Liver (tissue), 9 donors: ENCODE data around the gene NLGN1. TPM values are rescaled to one million over a fixed set of nuclear protein-coding genes. Genes with fewer than 3 reads are reported as not detected.

Experiments
- DNase-seq: peaks from one replicate; pipeline ENCODE4 v3.0.0-alpha.2; 2017; ENCODE audit warnings: low spot score
- H3K27ac ChIP-seq, 2 donors: one replicate each; pipeline ENCODE4 v1.7.0; 2013; ENCODE audit warnings: inconsistent platforms in 2 of 2, low read length in 2 of 2, control low read depth in 1 of 2, low read depth in 1 of 2, mild to moderate bottlenecking in 1 of 2
- H3K27me3 ChIP-seq, 4 donors: one replicate each; pipeline versions ENCODE4 v1.6.1 to v1.7.0; 2013; ENCODE audit warnings: low read length in 3 of 4, inconsistent platforms in 1 of 4, mild to moderate bottlenecking in 1 of 4, moderate library complexity in 1 of 4; ENCODE audit not compliant: control insufficient read depth in 4 of 4, insufficient read depth in 4 of 4
- H3K36me3 ChIP-seq, 4 donors: one replicate each; pipeline versions ENCODE4 v1.6.1 to v1.7.0; 2013; ENCODE audit warnings: low read length in 3 of 4, mild to moderate bottlenecking in 3 of 4, low read depth in 1 of 4, moderate library complexity in 1 of 4; ENCODE audit not compliant: control insufficient read depth in 4 of 4, insufficient read depth in 3 of 4
- H3K4me1 ChIP-seq, 4 donors: one replicate each; pipeline versions ENCODE4 v1.6.1 to v1.7.0; 2013; ENCODE audit warnings: low read length in 3 of 4, mild to moderate bottlenecking in 3 of 4, moderate library complexity in 1 of 4; ENCODE audit not compliant: control insufficient read depth in 4 of 4, insufficient read depth in 4 of 4
- H3K4me3 ChIP-seq, 3 donors: one replicate each; pipeline versions ENCODE4 v1.6.1 to v1.7.0; 2013; ENCODE audit warnings: low read length in 3 of 3, control low read depth in 1 of 3, low read depth in 1 of 3, mild to moderate bottlenecking in 1 of 3
- H3K9ac ChIP-seq, 2 donors: one replicate each; pipeline ENCODE4 v1.7.0; 2013; ENCODE audit warnings: low read length in 2 of 2, mild to moderate bottlenecking in 2 of 2, moderate library complexity in 2 of 2, control low read depth in 1 of 2, low read depth in 1 of 2
- H3K9me3 ChIP-seq, 4 donors: one replicate each; pipeline versions ENCODE4 v1.6.1 to v1.7.0; 2013; ENCODE audit warnings: low read length in 3 of 4; ENCODE audit not compliant: control insufficient read depth in 4 of 4
- ATF3 ChIP-seq: IDR thresholded peaks from 2 replicates; pipeline ENCODE4 v1.6.1; 2016; ENCODE audit warnings: antibody characterized with exemption
- EGR1 ChIP-seq, 2 donors: IDR thresholded peaks; 2 replicates each; pipeline ENCODE4 v1.6.1; 2016 to 2018; ENCODE audit warnings: antibody characterized with exemption in 2 of 2, low read depth in 2 of 2
- FOXA1 ChIP-seq: IDR thresholded peaks from 2 replicates; pipeline ENCODE4 v1.6.1; 2016; ENCODE audit warnings: antibody characterized with exemption
- FOXA2 ChIP-seq: IDR thresholded peaks from 2 replicates; pipeline ENCODE4 v1.6.1; 2016; ENCODE audit warnings: antibody characterized with exemption
- GABPA ChIP-seq, 2 donors: IDR thresholded peaks in 1 of 2; conservative IDR thresholded peaks in 1 of 2; 2 replicates each; pipeline ENCODE4 v1.6.1; 2016; ENCODE audit warnings: antibody characterized with exemption in 2 of 2, mild to moderate bottlenecking in 1 of 2, moderate library complexity in 1 of 2
- HNF4A ChIP-seq, 2 donors: conservative IDR thresholded peaks; 2 replicates each; pipeline ENCODE4 v1.6.1; 2016; ENCODE audit warnings: antibody characterized with exemption in 2 of 2, mild to moderate bottlenecking in 2 of 2
- HNF4G ChIP-seq: IDR thresholded peaks from 2 replicates; pipeline ENCODE4 v1.6.1; 2016; ENCODE audit warnings: antibody characterized with exemption
- JUND ChIP-seq, 2 donors: IDR thresholded peaks; 2 replicates each; pipeline ENCODE4 v1.6.1; 2016; ENCODE audit warnings: antibody characterized with exemption in 2 of 2
- NR2F2 ChIP-seq: IDR thresholded peaks from 2 replicates; pipeline ENCODE4 v1.6.1; 2016; ENCODE audit warnings: antibody characterized with exemption
- RAD21 ChIP-seq, 2 donors: IDR thresholded peaks; 2 replicates each; pipeline ENCODE4 v1.6.1; 2016; ENCODE audit warnings: antibody characterized with exemption in 2 of 2, mild to moderate bottlenecking in 2 of 2
- RXRA ChIP-seq, 2 donors: IDR thresholded peaks; 2 replicates each; pipeline ENCODE4 v1.6.1; 2017 to 2018; ENCODE audit warnings: antibody characterized with exemption in 2 of 2, mild to moderate bottlenecking in 1 of 2
- SP1 ChIP-seq: IDR thresholded peaks from 2 replicates; pipeline ENCODE4 v1.6.1; 2018; ENCODE audit warnings: antibody characterized with exemption, mild to moderate bottlenecking
- TAF1 ChIP-seq: conservative IDR thresholded peaks from 2 replicates; pipeline ENCODE4 v1.6.1; 2016; ENCODE audit warnings: antibody characterized with exemption, mild to moderate bottlenecking
- YY1 ChIP-seq: IDR thresholded peaks from 2 replicates; pipeline ENCODE4 v1.6.1; 2016; ENCODE audit warnings: antibody characterized with exemption, mild to moderate bottlenecking
- ZBTB33 ChIP-seq: IDR thresholded peaks from 2 replicates; pipeline ENCODE4 v1.6.1; 2016; ENCODE audit warnings: antibody characterized with exemption
- WGBS: extraction: QIAGEN DNeasy Blood & Tissue Kit; methylation state at CpG from one replicate; pipeline ENCODE4 v1.1.7; 2013; 5-methylcytosine and 5-hydroxymethylcytosine counted together
- polyA plus RNA-seq, 2 donors: library from polyadenylated mRNA; stranded (reverse) in 1 of 2; unstranded in 1 of 2; fragments of 200-250 nt in 1 of 2; fragments of >200 nt in 1 of 2; fragmentation: Nextera tagmentation in 1 of 2; extraction: Ambion mirVana in 1 of 2; gene quantifications; one replicate each; pipeline versions ENCODE4 v1.2.1 to v1.2.3, GENCODE V29; 2013 to 2015
- total RNA-seq, 2 donors: library from RNA; depleted of rRNA; stranded (reverse); fragments of >200 nt; gene quantifications; one replicate each; pipeline ENCODE4 v1.2.3, GENCODE V29; 2014
- TF ChIP-seq, protein P1 (sequence below): IDR thresholded peaks from 2 replicates; pipeline ENCODE4 v1.6.1; 2016; ENCODE audit warnings: antibody characterized with exemption
- TF ChIP-seq, protein P2 (sequence below): fragments of 150-350 bp; IDR thresholded peaks from 2 replicates; pipeline ENCODE4 v1.5.1; 2017; ENCODE audit warnings: improper control_type of control experiment, low read depth, low read length; ENCODE audit not compliant: missing input control
- TF ChIP-seq, protein P3 (sequence below): IDR thresholded peaks from 2 replicates; pipeline ENCODE4 v1.6.1; 2016; ENCODE audit warnings: antibody characterized with exemption, mild to moderate bottlenecking
- donor health status: healthy.
- donor health status: healthy.
- donor health status: healthy.
- donor health status: healthy.
- donor health status: healthy.

Gene NLGN1
- total and polyA plus RNA-seq, 4 donors, result 0.02 to 0.67 (median 0.37) TPM; not detected in 1

DNA sequence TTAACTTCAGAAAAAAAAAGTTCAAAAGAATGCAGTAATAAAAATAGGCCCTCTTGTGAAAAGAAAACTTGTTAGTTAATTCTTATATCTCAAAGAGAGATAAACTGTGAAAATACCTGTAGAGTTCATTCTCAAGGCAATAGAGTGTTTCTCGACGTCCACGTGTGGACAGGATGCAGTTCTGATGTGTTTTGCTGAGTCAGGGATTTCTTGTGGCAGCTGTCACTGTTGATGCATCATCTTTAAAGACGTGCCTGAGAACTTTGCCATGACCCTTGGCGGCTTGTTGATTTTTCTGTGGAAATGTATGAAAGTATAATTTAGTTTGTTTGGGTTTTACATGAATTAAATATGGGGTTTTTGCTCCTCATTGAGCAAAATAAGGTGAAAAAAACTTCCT, 702.2 kb downstream of the NLGN1 start:
- no peaks in the 10 kb centered on the region for H3K9me3 ChIP-seq
- 84% methylated on average over 5 of the region's 5 CpGs for WGBS
- no peaks in the 10 kb centered on the region for H3K27me3 ChIP-seq
- no peak for TF ChIP-seq ATF3
- no peak for TF ChIP-seq NR2F2
- TF ChIP-seq HNF4A (conservative IDR thresholded peaks at IDR 0.05), result no peak
- TF ChIP-seq RAD21 (IDR thresholded peaks at IDR 0.05), result no peak
- no peak for TF ChIP-seq SP1
- no peak for TF ChIP-seq RXRA (IDR thresholded peaks at IDR 0.05)
- TF ChIP-seq JUND (IDR thresholded peaks at IDR 0.05), result no peak
- no peak for DNase-seq
- H3K9ac ChIP-seq, result no peak overlapping the region
- H3K36me3 ChIP-seq, result no peaks in the 10 kb centered on the region
- no peak overlapping the region for H3K27ac ChIP-seq
- H3K4me3 ChIP-seq, result no peak overlapping the region
- no peaks in the 10 kb centered on the region for H3K4me1 ChIP-seq

DNA sequence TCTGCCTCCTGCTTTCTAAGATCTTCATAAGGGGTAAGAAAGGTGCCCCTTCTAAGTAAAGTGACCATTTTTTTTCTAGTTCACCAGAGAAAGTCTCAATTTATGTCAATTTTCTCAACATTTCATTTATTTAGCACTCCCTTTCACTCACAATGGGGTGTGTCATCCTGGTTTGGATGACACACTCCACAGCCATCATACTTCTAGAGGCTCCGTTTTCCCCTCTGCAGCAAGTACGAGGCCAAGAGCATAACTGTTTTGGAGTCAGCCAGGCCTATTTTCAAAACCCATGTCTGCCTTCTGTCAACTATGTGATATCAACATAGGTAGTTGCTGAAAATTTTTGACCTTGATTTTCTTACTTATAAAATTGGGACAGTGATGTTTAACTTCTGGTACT, 703.2 kb downstream of the NLGN1 start:
- H3K9ac ChIP-seq, result no peak overlapping the region
- no peaks in the 10 kb centered on the region for H3K27me3 ChIP-seq
- WGBS, result 91% methylated on average over 2 of the region's 2 CpGs
- H3K36me3 ChIP-seq, result no peaks in the 10 kb centered on the region
- no peak overlapping the region for H3K4me3 ChIP-seq
- H3K9me3 ChIP-seq, result no peaks in the 10 kb centered on the region
- TF ChIP-seq HNF4A (conservative IDR thresholded peaks at IDR 0.05), result no peak
- TF ChIP-seq TAF1, result no peak
- no peak for TF ChIP-seq RAD21 (IDR thresholded peaks at IDR 0.05)
- no peak for TF ChIP-seq SP1
- no peak for TF ChIP-seq RXRA (IDR thresholded peaks at IDR 0.05)
- TF ChIP-seq FOXA2, result no peak
- TF ChIP-seq, protein P1, sequence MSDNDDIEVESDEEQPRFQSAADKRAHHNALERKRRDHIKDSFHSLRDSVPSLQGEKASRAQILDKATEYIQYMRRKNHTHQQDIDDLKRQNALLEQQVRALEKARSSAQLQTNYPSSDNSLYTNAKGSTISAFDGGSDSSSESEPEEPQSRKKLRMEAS, result no peak
- TF ChIP-seq JUND (IDR thresholded peaks at IDR 0.05), result no peak
- no peak for TF ChIP-seq FOXA1
- TF ChIP-seq, protein P2, sequence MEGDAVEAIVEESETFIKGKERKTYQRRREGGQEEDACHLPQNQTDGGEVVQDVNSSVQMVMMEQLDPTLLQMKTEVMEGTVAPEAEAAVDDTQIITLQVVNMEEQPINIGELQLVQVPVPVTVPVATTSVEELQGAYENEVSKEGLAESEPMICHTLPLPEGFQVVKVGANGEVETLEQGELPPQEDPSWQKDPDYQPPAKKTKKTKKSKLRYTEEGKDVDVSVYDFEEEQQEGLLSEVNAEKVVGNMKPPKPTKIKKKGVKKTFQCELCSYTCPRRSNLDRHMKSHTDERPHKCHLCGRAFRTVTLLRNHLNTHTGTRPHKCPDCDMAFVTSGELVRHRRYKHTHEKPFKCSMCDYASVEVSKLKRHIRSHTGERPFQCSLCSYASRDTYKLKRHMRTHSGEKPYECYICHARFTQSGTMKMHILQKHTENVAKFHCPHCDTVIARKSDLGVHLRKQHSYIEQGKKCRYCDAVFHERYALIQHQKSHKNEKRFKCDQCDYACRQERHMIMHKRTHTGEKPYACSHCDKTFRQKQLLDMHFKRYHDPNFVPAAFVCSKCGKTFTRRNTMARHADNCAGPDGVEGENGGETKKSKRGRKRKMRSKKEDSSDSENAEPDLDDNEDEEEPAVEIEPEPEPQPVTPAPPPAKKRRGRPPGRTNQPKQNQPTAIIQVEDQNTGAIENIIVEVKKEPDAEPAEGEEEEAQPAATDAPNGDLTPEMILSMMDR, result no peak
- no peak for TF ChIP-seq ATF3
- no peak for TF ChIP-seq HNF4G
- TF ChIP-seq, protein P3, sequence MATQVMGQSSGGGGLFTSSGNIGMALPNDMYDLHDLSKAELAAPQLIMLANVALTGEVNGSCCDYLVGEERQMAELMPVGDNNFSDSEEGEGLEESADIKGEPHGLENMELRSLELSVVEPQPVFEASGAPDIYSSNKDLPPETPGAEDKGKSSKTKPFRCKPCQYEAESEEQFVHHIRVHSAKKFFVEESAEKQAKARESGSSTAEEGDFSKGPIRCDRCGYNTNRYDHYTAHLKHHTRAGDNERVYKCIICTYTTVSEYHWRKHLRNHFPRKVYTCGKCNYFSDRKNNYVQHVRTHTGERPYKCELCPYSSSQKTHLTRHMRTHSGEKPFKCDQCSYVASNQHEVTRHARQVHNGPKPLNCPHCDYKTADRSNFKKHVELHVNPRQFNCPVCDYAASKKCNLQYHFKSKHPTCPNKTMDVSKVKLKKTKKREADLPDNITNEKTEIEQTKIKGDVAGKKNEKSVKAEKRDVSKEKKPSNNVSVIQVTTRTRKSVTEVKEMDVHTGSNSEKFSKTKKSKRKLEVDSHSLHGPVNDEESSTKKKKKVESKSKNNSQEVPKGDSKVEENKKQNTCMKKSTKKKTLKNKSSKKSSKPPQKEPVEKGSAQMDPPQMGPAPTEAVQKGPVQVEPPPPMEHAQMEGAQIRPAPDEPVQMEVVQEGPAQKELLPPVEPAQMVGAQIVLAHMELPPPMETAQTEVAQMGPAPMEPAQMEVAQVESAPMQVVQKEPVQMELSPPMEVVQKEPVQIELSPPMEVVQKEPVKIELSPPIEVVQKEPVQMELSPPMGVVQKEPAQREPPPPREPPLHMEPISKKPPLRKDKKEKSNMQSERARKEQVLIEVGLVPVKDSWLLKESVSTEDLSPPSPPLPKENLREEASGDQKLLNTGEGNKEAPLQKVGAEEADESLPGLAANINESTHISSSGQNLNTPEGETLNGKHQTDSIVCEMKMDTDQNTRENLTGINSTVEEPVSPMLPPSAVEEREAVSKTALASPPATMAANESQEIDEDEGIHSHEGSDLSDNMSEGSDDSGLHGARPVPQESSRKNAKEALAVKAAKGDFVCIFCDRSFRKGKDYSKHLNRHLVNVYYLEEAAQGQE, result no peak
- no peak for TF ChIP-seq ZBTB33
- TF ChIP-seq NR2F2, result no peak
- TF ChIP-seq EGR1 (IDR thresholded peaks at IDR 0.05; ENCODE audit: low read depth in 2 of 2), result no peak
- no peak for TF ChIP-seq GABPA (IDR thresholded peaks at IDR 0.05 in 1 of 2, conservative IDR thresholded peaks at IDR 0.05 in 1 of 2)
- TF ChIP-seq YY1, result no peak
- no peak for DNase-seq
- H3K4me1 ChIP-seq, result no peaks in the 10 kb centered on the region
- no peak overlapping the region for H3K27ac ChIP-seq
